ENCODE measurements around the gene GRIP1. TPM values are rescaled to one million over a fixed set of nuclear protein-coding genes. Genes with fewer than 3 reads are reported as not detected.

GRIP1 gene
- total RNA-seq, 4 donors from 2014 or later = 0.85 to 1.8 TPM; not detected in 2

DNA sequence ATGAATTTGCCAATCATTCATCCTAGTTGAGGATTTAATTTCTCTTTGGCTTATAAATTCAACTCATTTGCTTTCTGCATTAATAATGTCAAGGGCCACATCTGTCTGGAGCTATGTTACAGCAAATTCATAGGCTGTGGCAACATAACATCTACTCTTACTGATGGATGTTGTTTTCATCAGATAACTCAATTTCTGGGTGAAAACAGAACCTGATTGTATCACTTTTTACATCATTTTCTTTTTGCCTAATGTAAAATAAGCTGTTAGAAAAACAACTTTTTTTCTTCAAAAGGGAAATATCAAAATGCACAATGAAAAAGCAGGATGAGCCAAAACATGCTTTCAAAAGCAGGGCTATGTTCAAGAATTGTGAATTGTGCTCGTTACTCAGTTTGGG, 303.3 kb downstream of the GRIP1 start:
- TF ChIP-seq CTCF (IDR thresholded peaks at IDR 0.05; ENCODE audit: low read depth) = no peak

- no peak for TF ChIP-seq CTCF (IDR thresholded peaks at IDR 0.05; ENCODE audit: low read depth)
These were observed 306.9 kb downstream of the GRIP1 start for GRCh38 chr12:66371982-66372381.

DNA sequence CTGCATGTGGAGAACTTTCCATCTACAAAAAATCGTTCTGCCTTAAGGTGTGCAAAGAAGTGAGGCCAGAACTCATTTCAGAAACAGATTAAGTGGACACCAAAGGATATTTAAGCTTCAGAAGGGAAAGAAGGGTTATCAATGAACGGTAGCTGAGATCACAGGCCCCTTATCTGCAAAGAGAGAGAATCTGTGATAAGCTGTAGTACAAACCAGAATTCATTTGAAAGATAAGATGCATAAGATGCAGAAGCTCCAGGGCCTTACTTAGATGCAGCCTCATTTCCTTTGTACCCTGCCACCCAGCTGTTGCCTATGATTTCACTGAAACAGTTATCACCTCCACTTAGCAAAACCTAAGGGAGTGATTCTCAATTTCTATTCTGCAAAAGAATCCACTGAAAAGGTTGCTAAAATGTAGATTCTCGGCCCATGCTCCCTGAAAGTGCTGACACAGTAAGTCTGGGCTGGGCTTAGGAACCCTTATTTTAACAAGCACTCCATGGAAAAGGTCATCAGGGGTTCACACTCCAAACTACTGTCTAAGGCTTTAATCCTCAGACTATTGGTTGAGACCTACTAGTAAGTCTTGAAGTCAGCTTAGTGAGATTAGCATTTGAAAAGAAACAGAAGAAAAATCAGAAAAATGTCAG, 311.7 kb downstream of the GRIP1 start:
- no peak for TF ChIP-seq CTCF (IDR thresholded peaks at IDR 0.05; ENCODE audit: low read depth)

GRCh38 chr12:66365718-66366490, 313.0 kb downstream of the GRIP1 start:
- TF ChIP-seq CTCF (IDR thresholded peaks at IDR 0.05; ENCODE audit: low read depth) = no peak

GRCh38 chr12:66361703-66362102, 317.2 kb downstream of the GRIP1 start:
- TF ChIP-seq CTCF (IDR thresholded peaks at IDR 0.05; ENCODE audit: low read depth) = no peak

GRCh38 chr12:66359300-66359699, 319.6 kb downstream of the GRIP1 start:
- no peak for TF ChIP-seq CTCF (IDR thresholded peaks at IDR 0.05; ENCODE audit: low read depth)

DNA sequence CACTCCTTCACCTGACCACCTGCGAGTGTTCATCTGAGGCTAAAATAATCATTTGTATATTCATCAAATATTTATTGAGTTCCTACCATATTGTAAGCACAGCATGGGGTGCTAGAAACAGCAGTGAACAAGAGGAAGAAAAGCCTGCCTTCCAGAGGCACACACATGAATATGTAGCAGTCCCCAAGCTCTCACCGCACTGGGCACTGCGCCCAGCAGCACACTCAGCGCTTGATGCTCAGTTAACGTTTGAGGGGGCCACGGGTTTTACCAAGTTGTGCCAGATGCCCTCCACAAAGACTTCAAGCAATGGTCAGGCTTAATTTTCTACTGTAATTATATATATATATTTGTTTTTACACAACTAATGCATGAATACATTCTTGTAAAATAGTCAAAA, 324.6 kb downstream of the GRIP1 start:
- TF ChIP-seq CTCF (IDR thresholded peaks at IDR 0.05; ENCODE audit: low read depth) = no peak

All from subcutaneous adipose tissue (tissue), 4 donors.